CD14-positive monocyte (primary cell): Measurements from ENCODE around the gene OR11H7. TPM values are rescaled to one million over a fixed set of nuclear protein-coding genes. Genes with fewer than 3 reads are reported as not detected.

Experiments
- DNase-seq, 3 donors: peaks; one replicate each; pipeline ENCODE4 v3.0.0-alpha.2; 2011 to 2022
- H2AFZ ChIP-seq: 2 replicates; pipeline ENCODE4 v1.6.0; 2012; ENCODE audit warnings: mild to moderate bottlenecking, low read depth, low read length, inconsistent platforms; ENCODE audit not compliant: insufficient read depth, poor library complexity, severe bottlenecking
- H3K27ac ChIP-seq, 2 donors: 1 replicate in 1 of 2; 2 replicates in 1 of 2; pipeline ENCODE4 v1.5.1; 2012 to 2013; ENCODE audit warnings: low read length in 2 of 2, control low read depth in 1 of 2, inconsistent platforms in 1 of 2, low read depth in 1 of 2, mild to moderate bottlenecking in 1 of 2
- H3K27me3 ChIP-seq, 2 donors: one replicate each; pipeline versions ENCODE4 v1.6.0 to v1.6.1; 2011 to 2013; ENCODE audit warnings: low read length in 2 of 2; ENCODE audit not compliant: control insufficient read depth in 2 of 2, insufficient read depth in 2 of 2
- H3K36me3 ChIP-seq, 2 donors: replicated peaks in 1 of 2; 1 replicate in 1 of 2; 2 replicates in 1 of 2; pipeline versions ENCODE4 v1.5.1 to v1.6.1; 2012 to 2013; ENCODE audit warnings: low read length in 2 of 2, control low read depth in 1 of 2, inconsistent platforms in 1 of 2, mild to moderate bottlenecking in 1 of 2; ENCODE audit not compliant: insufficient read depth in 2 of 2, control insufficient read depth in 1 of 2
- H3K4me1 ChIP-seq, 2 donors: 1 replicate in 1 of 2; 2 replicates in 1 of 2; pipeline versions ENCODE4 v1.5.1 to v1.6.1; 2012 to 2013; ENCODE audit warnings: low read length in 2 of 2, control low read depth in 1 of 2, inconsistent platforms in 1 of 2, mild to moderate bottlenecking in 1 of 2, moderate library complexity in 1 of 2; ENCODE audit not compliant: insufficient read depth in 2 of 2, control insufficient read depth in 1 of 2
- H3K4me2 ChIP-seq: replicated peaks from 2 replicates; pipeline ENCODE3; 2012; ENCODE audit warnings: low read length, moderate library complexity, mild to moderate bottlenecking; ENCODE audit not compliant: poor library complexity, severe bottlenecking; ENCODE audit errors: extremely low read depth
- H3K4me3 ChIP-seq, 3 experiments: fragments of 200-600 bp in 1 of 3; sonication (generic) in 1 of 3; replicated peaks in 1 of 3; 1 replicate in 2 of 3; 2 replicates in 1 of 3; pipeline ENCODE4 v1.5.1; 2011 to 2013; ENCODE audit warnings: low read length in 3 of 3, mild to moderate bottlenecking in 3 of 3, control low read depth in 2 of 3, low read depth in 2 of 3, inconsistent platforms in 1 of 3, moderate library complexity in 1 of 3
- H3K79me2 ChIP-seq: 2 replicates; pipeline ENCODE4 v1.6.0; 2012; ENCODE audit warnings: mild to moderate bottlenecking, control low read depth, inconsistent platforms, low read length, moderate library complexity; ENCODE audit not compliant: insufficient read depth
- H3K9ac ChIP-seq: 2 replicates; pipeline ENCODE4 v1.6.0; 2017; ENCODE audit warnings: low read length, mild to moderate bottlenecking; ENCODE audit not compliant: insufficient read depth, poor library complexity, severe bottlenecking
- H3K9me3 ChIP-seq, 2 donors: replicated peaks in 1 of 2; 1 replicate in 1 of 2; 2 replicates in 1 of 2; pipeline versions ENCODE4 v1.5.1 to v1.6.1; 2012 to 2013; ENCODE audit warnings: low read length in 2 of 2, control low read depth in 1 of 2; ENCODE audit not compliant: control insufficient read depth in 1 of 2, insufficient read depth in 1 of 2
- H4K20me1 ChIP-seq: 2 replicates; pipeline ENCODE4 v1.6.0; 2012; ENCODE audit warnings: mild to moderate bottlenecking, low read length, control low read depth, moderate library complexity; ENCODE audit not compliant: insufficient read depth
- H3K27ac Mint-ChIP-seq, 7 donors: one replicate each; pipeline ENCODE4 v1.8.0; 2020; ENCODE audit warnings: mild to moderate bottlenecking in 7 of 7, mixed read lengths in 7 of 7, moderate library complexity in 6 of 7, inconsistent platforms in 2 of 7
- H3K27me3 Mint-ChIP-seq, 3 donors: one replicate each; pipeline ENCODE4 v1.8.0; 2021 to 2022; ENCODE audit warnings: low read depth in 3 of 3, mild to moderate bottlenecking in 3 of 3, mixed read lengths in 3 of 3, moderate library complexity in 3 of 3, inconsistent platforms in 1 of 3
- H3K36me3 Mint-ChIP-seq, 2 donors: one replicate each; pipeline ENCODE4 v1.8.0; 2020; ENCODE audit warnings: mixed read lengths in 2 of 2, inconsistent platforms in 1 of 2, mild to moderate bottlenecking in 1 of 2
- H3K4me1 Mint-ChIP-seq: one replicate; pipeline ENCODE4 v1.8.0; 2020; ENCODE audit warnings: mild to moderate bottlenecking, mixed read lengths
- H3K4me3 Mint-ChIP-seq, 2 donors: one replicate each; pipeline ENCODE4 v1.8.0; 2020; ENCODE audit warnings: mild to moderate bottlenecking in 2 of 2, mixed read lengths in 2 of 2, moderate library complexity in 1 of 2
- H3K9me3 Mint-ChIP-seq, 7 donors: one replicate each; pipeline ENCODE4 v1.8.0; 2020 to 2022; ENCODE audit warnings: mixed read lengths in 7 of 7, mild to moderate bottlenecking in 6 of 7, moderate library complexity in 6 of 7, inconsistent platforms in 2 of 7
- CTCF ChIP-seq: fragments of 200-600 bp; IDR thresholded peaks from one replicate; pipeline ENCODE4 v1.8.0; 2022; ENCODE audit warnings: antibody characterized with exemption, mild to moderate bottlenecking
- WGBS: methylation state at CpG from one replicate; pipeline ENCODE4 v1.1.5; 2013; ENCODE audit warnings: missing lambda C conversion rate; ENCODE audit not compliant: insufficient coverage; 5-methylcytosine and 5-hydroxymethylcytosine counted together
- intact Hi-C, 2 donors: fragments of 100-400 bp; cut with micrococcal nuclease; formaldehyde crosslinking; loops; one replicate each; pipeline versions ENCODE4 v1.15.0 to v1.15.1; 2023
- polyA plus RNA-seq, 3 donors: library from polyadenylated mRNA; depleted of rRNA in 1 of 3; unstranded in 2 of 3; stranded (reverse) in 1 of 3; fragments of 300-500 nt in 2 of 3; fragments of >200 nt in 1 of 3; fragmentation: Illumina TruSeq in 2 of 3; gene quantifications; 1 replicate in 2 of 3; 2 replicates in 1 of 3; pipeline ENCODE4 v1.2.3, GENCODE V29; 2012 to 2021

Gene OR11H7
- polyA plus RNA-seq, 3 donors, result not detected

DNA sequence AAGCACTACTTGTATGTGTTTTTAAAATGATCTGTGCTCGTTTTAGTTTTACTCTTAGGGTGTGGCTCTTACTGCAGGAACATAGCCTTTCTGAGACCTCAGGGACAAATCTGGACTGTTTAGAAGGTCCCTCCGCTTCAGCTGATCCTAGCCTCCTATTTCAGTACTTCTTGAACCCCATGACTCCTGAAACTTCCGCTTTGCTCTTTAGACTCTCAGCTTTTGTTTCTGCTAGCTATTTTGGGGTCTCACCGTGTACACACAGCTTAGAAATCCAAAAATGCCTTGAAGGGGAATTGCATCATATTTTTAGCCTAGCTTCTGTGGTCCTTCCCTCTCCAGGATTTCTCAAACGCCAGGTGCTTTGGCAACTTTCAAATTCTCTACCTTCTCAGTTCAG, 29.8 kb upstream of the OR11H7 start:
- 77% methylated on average over 4 of the region's 5 CpGs for WGBS
- no peak overlapping the region for H3K4me2 ChIP-seq
- no peak for DNase-seq
- no peaks in the 10 kb centered on the region for H3K9me3 ChIP-seq
- H3K4me1 ChIP-seq, result peaks cover 4 to 5% of the 10 kb centered on the region in 2 donors
- no peaks in the 10 kb centered on the region for H4K20me1 ChIP-seq
- Mint-ChIP-seq H3K36me3 (no peaks in the 10 kb centered on the region), H3K27me3 (peaks cover 0 to 4% (median 2%) of the 10 kb centered on the region in 3 donors), H3K27ac (no peak overlapping the region), H3K9me3 (no peaks in the 10 kb centered on the region), H3K4me1 (peaks cover 11% of the 10 kb centered on the region), H3K4me3 (no peak overlapping the region)
- H3K27ac ChIP-seq, result no peak overlapping the region
- no peaks in the 10 kb centered on the region for H3K36me3 ChIP-seq
- TF ChIP-seq CTCF, result no peak
- H3K4me3 ChIP-seq, result no peak overlapping the region
- no peak overlapping the region for H3K9ac ChIP-seq
- H3K27me3 ChIP-seq, result no peaks in the 10 kb centered on the region
- no peaks in the 10 kb centered on the region for H3K79me2 ChIP-seq
- intact Hi-C loops, result no loop called here
- H2AFZ ChIP-seq, result no peak overlapping the region

- no peaks in the 10 kb centered on the region for H4K20me1 ChIP-seq
- WGBS, result no CpG with 5 or more reads among the region's 3 CpGs
- no peak for TF ChIP-seq CTCF
- no peak overlapping the region for H3K27ac ChIP-seq
- H3K79me2 ChIP-seq, result no peaks in the 10 kb centered on the region
- Mint-ChIP-seq H3K4me1 (peaks cover 9% of the 10 kb centered on the region), H3K4me3 (no peak overlapping the region), H3K27ac (no peak overlapping the region), H3K27me3 (peaks cover 0 to 3% (median 2%) of the 10 kb centered on the region in 3 donors), H3K9me3 (peaks cover 0 to 2% (median 0%) of the 10 kb centered on the region in 7 donors), H3K36me3 (no peaks in the 10 kb centered on the region)
- H3K4me3 ChIP-seq, result no peak overlapping the region
- peak in 1 of 3 donors; percentile 6 for DNase-seq
- H3K4me1 ChIP-seq, result no peaks in the 10 kb centered on the region
- intact Hi-C loops, result no loop called here
- no peaks in the 10 kb centered on the region for H3K9me3 ChIP-seq
- H2AFZ ChIP-seq, result no peak overlapping the region
- no peaks in the 10 kb centered on the region for H3K36me3 ChIP-seq
- H3K27me3 ChIP-seq, result no peaks in the 10 kb centered on the region
- no peak overlapping the region for H3K4me2 ChIP-seq
- H3K9ac ChIP-seq, result no peak overlapping the region
Observed at GRCh38 chr14:20204721-20205120, 24.1 kb upstream of the OR11H7 start.
